WTC11 (cell line): ENCODE data around the gene PTPRN. TPM values are rescaled to one million over a fixed set of nuclear protein-coding genes. Genes with fewer than 3 reads are reported as not detected.

Experiments used
- CREM ChIP-seq: sonication (generic); formaldehyde crosslinking; IDR thresholded peaks from 2 replicates; pipeline ENCODE4 v1.8.1; 2022; ENCODE audit warnings: mild to moderate bottlenecking, missing genetic modification reagents, moderate library complexity
- ELF4 ChIP-seq: sonication (generic); formaldehyde crosslinking; IDR thresholded peaks from 2 replicates; pipeline ENCODE4 v1.8.1; 2022; ENCODE audit warnings: low read depth, mild to moderate bottlenecking, moderate library complexity, missing genetic modification reagents
- ESRRA ChIP-seq: sonication (generic); formaldehyde crosslinking; IDR thresholded peaks from 2 replicates; pipeline ENCODE4 v1.8.1; 2022; ENCODE audit warnings: mild to moderate bottlenecking, missing genetic modification reagents, borderline replicate concordance
- FOXK1 ChIP-seq: sonication (generic); formaldehyde crosslinking; IDR thresholded peaks from 2 replicates; pipeline ENCODE4 v1.8.0; 2022; ENCODE audit warnings: mild to moderate bottlenecking, moderate library complexity, missing genetic modification reagents
- FOXP1 ChIP-seq: sonication (generic); formaldehyde crosslinking; IDR thresholded peaks from 2 replicates; pipeline ENCODE4 v1.8.0; 2022; ENCODE audit warnings: missing genetic modification reagents, mild to moderate bottlenecking, moderate library complexity, borderline replicate concordance
- JAZF1 ChIP-seq: fragments of 250-450 bp; sonication (Bioruptor Pico); IDR thresholded peaks from 2 replicates; pipeline ENCODE4 v1.9.0; 2021; ENCODE audit warnings: moderate library complexity, mild to moderate bottlenecking, inconsistent platforms
- SMAD3 ChIP-seq: sonication (generic); formaldehyde crosslinking; IDR thresholded peaks from 2 replicates; pipeline ENCODE4 v1.8.0; 2022; ENCODE audit warnings: missing genetic modification reagents, mild to moderate bottlenecking, borderline replicate concordance
- SP1 ChIP-seq: sonication (generic); formaldehyde crosslinking; conservative IDR thresholded peaks from 2 replicates; pipeline ENCODE4 v1.8.1; 2022; ENCODE audit warnings: missing genetic modification reagents
- TEAD4 ChIP-seq: sonication (generic); formaldehyde crosslinking; IDR thresholded peaks from 2 replicates; pipeline ENCODE4 v1.8.0; 2022; ENCODE audit warnings: mild to moderate bottlenecking, missing genetic modification reagents
- TP53 ChIP-seq: sonication (generic); formaldehyde crosslinking; IDR thresholded peaks from 2 replicates; pipeline ENCODE4 v1.8.1; 2023; ENCODE audit warnings: mild to moderate bottlenecking, missing genetic modification reagents
- ZNF219 ChIP-seq: sonication (generic); formaldehyde crosslinking; IDR thresholded peaks from 2 replicates; pipeline ENCODE4 v1.8.0; 2023; ENCODE audit warnings: missing genetic modification reagents, mild to moderate bottlenecking, borderline replicate concordance
- ZNF263 ChIP-seq: sonication (generic); formaldehyde crosslinking; IDR thresholded peaks from 2 replicates; pipeline ENCODE4 v1.8.1; 2022; ENCODE audit warnings: low read depth, mild to moderate bottlenecking, moderate library complexity, missing genetic modification reagents
- total RNA-seq: library from RNA; stranded (reverse); gene quantifications from 3 replicates; pipeline ENCODE4 v1.2.3, GENCODE V29; 2021
- TF ChIP-seq, protein P1 (sequence below): fragments of 250-450 bp; sonication (Bioruptor Pico); conservative IDR thresholded peaks from 2 replicates; pipeline ENCODE4 v1.9.0; 2021; ENCODE audit warnings: mild to moderate bottlenecking
- TF ChIP-seq, protein P2 (sequence below): sonication (generic); formaldehyde crosslinking; IDR thresholded peaks from 2 replicates; pipeline ENCODE4 v1.8.1; 2022; ENCODE audit warnings: mild to moderate bottlenecking, missing genetic modification reagents, moderate library complexity, borderline replicate concordance
- TF ChIP-seq, protein P3 (sequence below): sonication (generic); formaldehyde crosslinking; IDR thresholded peaks from 2 replicates; pipeline ENCODE4 v1.8.1; 2023; ENCODE audit warnings: mild to moderate bottlenecking, moderate library complexity, missing genetic modification reagents
- TF ChIP-seq, protein P4 (sequence below): sonication (generic); formaldehyde crosslinking; IDR thresholded peaks from 2 replicates; pipeline ENCODE4 v1.8.1; 2023; ENCODE audit warnings: mild to moderate bottlenecking, missing genetic modification reagents
- TF ChIP-seq, protein P5 (sequence below): sonication (generic); formaldehyde crosslinking; IDR thresholded peaks from 2 replicates; pipeline ENCODE4 v1.8.0; 2022; ENCODE audit warnings: mild to moderate bottlenecking, missing genetic modification reagents
- TF ChIP-seq, protein P6 (sequence below): sonication (generic); formaldehyde crosslinking; conservative IDR thresholded peaks from 2 replicates; pipeline ENCODE4 v1.8.1; 2022; ENCODE audit warnings: mild to moderate bottlenecking, missing genetic modification reagents
- TF ChIP-seq, protein P7 (sequence below): sonication (generic); formaldehyde crosslinking; conservative IDR thresholded peaks from 2 replicates; pipeline ENCODE4 v1.8.1; 2023; ENCODE audit warnings: mild to moderate bottlenecking, low read depth, missing genetic modification reagents, moderate library complexity
- TF ChIP-seq, protein P8 (sequence below): sonication (generic); formaldehyde crosslinking; IDR thresholded peaks from 2 replicates; pipeline ENCODE4 v1.8.1; 2022; ENCODE audit warnings: mild to moderate bottlenecking, moderate library complexity, missing genetic modification reagents
- TF ChIP-seq, protein P9 (sequence below): fragments of 250-450 bp; sonication (Bioruptor Pico); IDR thresholded peaks from 2 replicates; pipeline ENCODE4 v1.9.0; 2021; ENCODE audit warnings: mild to moderate bottlenecking, borderline replicate concordance

PTPRN gene
- total RNA-seq, 1 experiment from 2014 or later, result 3.8 TPM

DNA sequence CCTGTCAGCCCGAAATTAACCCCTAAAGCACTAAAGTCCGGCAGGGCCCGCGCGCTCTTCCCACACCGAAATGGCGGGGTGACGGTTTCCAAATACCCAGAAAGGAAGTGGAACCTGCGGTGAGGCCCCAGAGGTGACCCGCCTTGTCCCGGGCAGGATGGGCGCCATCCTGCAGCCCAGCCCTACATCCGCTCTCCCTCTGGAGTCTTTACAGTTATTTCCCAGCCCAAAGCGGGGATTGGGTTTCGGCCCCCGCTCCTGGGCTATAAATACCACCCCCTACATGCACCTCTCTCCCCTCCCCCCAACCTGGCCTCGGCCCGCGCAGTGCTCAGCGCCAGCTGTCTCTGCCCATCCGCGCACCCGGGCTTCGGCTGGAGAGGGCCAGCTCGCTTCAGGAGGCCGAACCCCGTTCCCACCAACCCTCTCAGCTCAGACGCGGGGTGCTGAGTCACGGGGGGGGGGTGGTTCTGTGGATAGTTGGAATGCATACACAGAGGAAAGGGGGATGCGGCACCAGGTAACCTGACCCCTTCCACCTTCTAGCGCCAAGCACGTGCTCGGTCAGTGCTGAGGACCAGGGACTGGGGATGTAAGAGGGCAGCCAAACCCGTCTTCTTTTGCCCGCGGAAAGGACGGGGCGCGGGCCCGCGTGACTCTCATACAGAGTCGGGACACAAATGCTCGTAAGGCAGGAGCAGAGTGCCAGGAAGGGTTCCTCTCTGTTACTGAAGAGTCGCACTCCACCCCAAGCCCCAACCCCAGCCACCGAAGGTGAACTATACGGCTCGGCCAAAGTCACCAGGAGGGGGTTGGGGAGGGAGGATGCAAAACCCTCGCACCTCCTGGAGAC lies 56.1 kb downstream of the PTPRN start, which contains the start of gene TUBA4B (continued):
- TF ChIP-seq, protein P1, sequence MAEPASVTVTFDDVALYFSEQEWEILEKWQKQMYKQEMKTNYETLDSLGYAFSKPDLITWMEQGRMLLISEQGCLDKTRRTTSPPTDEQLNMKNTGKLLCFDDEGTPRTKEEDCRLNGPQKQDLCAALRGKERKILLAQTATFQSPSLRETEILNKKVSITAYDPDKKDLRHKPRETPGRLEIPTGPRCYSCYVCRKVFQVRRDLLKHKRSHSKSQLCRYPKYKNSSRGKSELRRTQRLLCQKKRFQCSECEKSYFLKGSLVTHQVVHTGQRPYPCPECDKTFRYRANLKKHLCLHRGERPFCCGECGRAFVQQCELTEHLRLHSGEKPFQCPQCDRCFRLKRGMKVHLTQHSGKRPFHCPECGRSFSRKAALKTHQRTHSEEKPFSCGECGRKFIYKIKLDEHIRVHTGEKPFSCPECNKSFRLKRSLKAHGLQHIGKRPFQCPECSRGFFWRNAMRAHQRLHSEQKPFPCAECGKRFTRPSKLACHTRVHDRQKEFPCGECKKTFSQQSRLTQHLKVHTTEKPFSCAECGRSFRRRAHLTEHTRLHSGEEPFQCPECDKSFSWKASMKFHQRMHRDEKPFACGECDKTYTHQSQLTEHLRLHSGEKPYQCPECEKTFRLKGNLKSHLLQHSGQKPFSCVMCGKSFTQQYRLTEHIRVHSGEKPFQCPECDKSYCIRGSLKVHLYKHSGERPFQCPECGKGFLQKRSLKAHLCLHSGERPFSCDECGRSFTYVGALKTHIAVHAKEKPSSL (CRISPR knock-in tag), result no peak
- TF ChIP-seq, protein P2, sequence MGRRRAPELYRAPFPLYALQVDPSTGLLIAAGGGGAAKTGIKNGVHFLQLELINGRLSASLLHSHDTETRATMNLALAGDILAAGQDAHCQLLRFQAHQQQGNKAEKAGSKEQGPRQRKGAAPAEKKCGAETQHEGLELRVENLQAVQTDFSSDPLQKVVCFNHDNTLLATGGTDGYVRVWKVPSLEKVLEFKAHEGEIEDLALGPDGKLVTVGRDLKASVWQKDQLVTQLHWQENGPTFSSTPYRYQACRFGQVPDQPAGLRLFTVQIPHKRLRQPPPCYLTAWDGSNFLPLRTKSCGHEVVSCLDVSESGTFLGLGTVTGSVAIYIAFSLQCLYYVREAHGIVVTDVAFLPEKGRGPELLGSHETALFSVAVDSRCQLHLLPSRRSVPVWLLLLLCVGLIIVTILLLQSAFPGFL (CRISPR knock-in tag), result no peak
- TF ChIP-seq, protein P3, sequence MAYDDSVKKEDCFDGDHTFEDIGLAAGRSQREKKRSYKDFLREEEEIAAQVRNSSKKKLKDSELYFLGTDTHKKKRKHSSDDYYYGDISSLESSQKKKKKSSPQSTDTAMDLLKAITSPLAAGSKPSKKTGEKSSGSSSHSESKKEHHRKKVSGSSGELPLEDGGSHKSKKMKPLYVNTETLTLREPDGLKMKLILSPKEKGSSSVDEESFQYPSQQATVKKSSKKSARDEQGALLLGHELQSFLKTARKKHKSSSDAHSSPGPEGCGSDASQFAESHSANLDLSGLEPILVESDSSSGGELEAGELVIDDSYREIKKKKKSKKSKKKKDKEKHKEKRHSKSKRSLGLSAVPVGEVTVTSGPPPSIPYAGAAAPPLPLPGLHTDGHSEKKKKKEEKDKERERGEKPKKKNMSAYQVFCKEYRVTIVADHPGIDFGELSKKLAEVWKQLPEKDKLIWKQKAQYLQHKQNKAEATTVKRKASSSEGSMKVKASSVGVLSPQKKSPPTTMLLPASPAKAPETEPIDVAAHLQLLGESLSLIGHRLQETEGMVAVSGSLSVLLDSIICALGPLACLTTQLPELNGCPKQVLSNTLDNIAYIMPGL, result peak; percentile 56; the same call in 1 of the 2 replicates
- no peak for TF ChIP-seq FOXP1 (CRISPR knock-in tag)
- TF ChIP-seq ESRRA, result peak; percentile 46; the same call in 1 of the 2 replicates
- no peak for TF ChIP-seq TEAD4
- TF ChIP-seq FOXK1 (CRISPR knock-in tag), result peak; percentile 69; the same call in 1 of the 2 replicates
- peak; percentile 86 for TF ChIP-seq ELF4 (CRISPR knock-in tag)
- 0 out of 2 replicates have a peak, but pooled peaks have one; percentile 41 for TF ChIP-seq SP1
- TF ChIP-seq, protein P4, sequence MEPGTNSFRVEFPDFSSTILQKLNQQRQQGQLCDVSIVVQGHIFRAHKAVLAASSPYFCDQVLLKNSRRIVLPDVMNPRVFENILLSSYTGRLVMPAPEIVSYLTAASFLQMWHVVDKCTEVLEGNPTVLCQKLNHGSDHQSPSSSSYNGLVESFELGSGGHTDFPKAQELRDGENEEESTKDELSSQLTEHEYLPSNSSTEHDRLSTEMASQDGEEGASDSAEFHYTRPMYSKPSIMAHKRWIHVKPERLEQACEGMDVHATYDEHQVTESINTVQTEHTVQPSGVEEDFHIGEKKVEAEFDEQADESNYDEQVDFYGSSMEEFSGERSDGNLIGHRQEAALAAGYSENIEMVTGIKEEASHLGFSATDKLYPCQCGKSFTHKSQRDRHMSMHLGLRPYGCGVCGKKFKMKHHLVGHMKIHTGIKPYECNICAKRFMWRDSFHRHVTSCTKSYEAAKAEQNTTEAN, result no peak
- no peak for TF ChIP-seq SMAD3 (CRISPR knock-in tag)
- TF ChIP-seq CREM, result no peak
- TF ChIP-seq ZNF263 (CRISPR knock-in tag), result 0 out of 2 replicates have a peak, but pooled peaks have one; percentile 31
- TF ChIP-seq, protein P5, sequence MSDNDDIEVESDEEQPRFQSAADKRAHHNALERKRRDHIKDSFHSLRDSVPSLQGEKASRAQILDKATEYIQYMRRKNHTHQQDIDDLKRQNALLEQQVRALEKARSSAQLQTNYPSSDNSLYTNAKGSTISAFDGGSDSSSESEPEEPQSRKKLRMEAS (CRISPR knock-in tag), result peak; percentile 99
- TF ChIP-seq, protein P6, sequence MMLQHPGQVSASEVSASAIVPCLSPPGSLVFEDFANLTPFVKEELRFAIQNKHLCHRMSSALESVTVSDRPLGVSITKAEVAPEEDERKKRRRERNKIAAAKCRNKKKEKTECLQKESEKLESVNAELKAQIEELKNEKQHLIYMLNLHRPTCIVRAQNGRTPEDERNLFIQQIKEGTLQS (CRISPR knock-in tag), result no peak
- TF ChIP-seq JAZF1 (CRISPR knock-in tag), result no peak
- no peak for TF ChIP-seq ZNF219 (CRISPR knock-in tag)
- TF ChIP-seq, protein P7, sequence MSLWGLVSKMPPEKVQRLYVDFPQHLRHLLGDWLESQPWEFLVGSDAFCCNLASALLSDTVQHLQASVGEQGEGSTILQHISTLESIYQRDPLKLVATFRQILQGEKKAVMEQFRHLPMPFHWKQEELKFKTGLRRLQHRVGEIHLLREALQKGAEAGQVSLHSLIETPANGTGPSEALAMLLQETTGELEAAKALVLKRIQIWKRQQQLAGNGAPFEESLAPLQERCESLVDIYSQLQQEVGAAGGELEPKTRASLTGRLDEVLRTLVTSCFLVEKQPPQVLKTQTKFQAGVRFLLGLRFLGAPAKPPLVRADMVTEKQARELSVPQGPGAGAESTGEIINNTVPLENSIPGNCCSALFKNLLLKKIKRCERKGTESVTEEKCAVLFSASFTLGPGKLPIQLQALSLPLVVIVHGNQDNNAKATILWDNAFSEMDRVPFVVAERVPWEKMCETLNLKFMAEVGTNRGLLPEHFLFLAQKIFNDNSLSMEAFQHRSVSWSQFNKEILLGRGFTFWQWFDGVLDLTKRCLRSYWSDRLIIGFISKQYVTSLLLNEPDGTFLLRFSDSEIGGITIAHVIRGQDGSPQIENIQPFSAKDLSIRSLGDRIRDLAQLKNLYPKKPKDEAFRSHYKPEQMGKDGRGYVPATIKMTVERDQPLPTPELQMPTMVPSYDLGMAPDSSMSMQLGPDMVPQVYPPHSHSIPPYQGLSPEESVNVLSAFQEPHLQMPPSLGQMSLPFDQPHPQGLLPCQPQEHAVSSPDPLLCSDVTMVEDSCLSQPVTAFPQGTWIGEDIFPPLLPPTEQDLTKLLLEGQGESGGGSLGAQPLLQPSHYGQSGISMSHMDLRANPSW (CRISPR knock-in tag), result no peak
- TF ChIP-seq, protein P8, sequence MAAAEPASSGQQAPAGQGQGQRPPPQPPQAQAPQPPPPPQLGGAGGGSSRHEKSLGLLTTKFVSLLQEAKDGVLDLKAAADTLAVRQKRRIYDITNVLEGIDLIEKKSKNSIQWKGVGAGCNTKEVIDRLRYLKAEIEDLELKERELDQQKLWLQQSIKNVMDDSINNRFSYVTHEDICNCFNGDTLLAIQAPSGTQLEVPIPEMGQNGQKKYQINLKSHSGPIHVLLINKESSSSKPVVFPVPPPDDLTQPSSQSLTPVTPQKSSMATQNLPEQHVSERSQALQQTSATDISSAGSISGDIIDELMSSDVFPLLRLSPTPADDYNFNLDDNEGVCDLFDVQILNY (CRISPR knock-in tag), result peak; percentile 79
- TF ChIP-seq TP53 (CRISPR knock-in tag), result peak; percentile 19; the same call in 1 of the 2 replicates
- TF ChIP-seq, protein P9, sequence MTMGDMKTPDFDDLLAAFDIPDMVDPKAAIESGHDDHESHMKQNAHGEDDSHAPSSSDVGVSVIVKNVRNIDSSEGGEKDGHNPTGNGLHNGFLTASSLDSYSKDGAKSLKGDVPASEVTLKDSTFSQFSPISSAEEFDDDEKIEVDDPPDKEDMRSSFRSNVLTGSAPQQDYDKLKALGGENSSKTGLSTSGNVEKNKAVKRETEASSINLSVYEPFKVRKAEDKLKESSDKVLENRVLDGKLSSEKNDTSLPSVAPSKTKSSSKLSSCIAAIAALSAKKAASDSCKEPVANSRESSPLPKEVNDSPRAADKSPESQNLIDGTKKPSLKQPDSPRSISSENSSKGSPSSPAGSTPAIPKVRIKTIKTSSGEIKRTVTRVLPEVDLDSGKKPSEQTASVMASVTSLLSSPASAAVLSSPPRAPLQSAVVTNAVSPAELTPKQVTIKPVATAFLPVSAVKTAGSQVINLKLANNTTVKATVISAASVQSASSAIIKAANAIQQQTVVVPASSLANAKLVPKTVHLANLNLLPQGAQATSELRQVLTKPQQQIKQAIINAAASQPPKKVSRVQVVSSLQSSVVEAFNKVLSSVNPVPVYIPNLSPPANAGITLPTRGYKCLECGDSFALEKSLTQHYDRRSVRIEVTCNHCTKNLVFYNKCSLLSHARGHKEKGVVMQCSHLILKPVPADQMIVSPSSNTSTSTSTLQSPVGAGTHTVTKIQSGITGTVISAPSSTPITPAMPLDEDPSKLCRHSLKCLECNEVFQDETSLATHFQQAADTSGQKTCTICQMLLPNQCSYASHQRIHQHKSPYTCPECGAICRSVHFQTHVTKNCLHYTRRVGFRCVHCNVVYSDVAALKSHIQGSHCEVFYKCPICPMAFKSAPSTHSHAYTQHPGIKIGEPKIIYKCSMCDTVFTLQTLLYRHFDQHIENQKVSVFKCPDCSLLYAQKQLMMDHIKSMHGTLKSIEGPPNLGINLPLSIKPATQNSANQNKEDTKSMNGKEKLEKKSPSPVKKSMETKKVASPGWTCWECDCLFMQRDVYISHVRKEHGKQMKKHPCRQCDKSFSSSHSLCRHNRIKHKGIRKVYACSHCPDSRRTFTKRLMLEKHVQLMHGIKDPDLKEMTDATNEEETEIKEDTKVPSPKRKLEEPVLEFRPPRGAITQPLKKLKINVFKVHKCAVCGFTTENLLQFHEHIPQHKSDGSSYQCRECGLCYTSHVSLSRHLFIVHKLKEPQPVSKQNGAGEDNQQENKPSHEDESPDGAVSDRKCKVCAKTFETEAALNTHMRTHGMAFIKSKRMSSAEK, result no peak
